Embryonic facial prominence (tissue), 1 donor: ENCODE data around the gene DYNC1I1.
A peak's percentile ranks its signal among the peaks of the same experiment; 100 is the strongest.

ENCODE experiments used
- DNase-seq: peaks from one replicate; pipeline ENCODE4 v3.0.0-alpha.2; 2016; ENCODE audit errors: extremely low spot score

DYNC1I1 gene

GRCh38 chr7:95772298-95772770 is at the start of gene DYNC1I1:
Gene DYNC1I1 (plus strand): TSS chr7:95772554. CDS start chr7:95804730, 32,176 bp downstream.
- DNase-seq = no peak

GRCh38 chr7:95723583-95724180 is 48.7 kb upstream of the DYNC1I1 start:
- DNase-seq = peak; percentile 27

GRCh38 chr7:95725205-95725604 is 47.1 kb upstream of the DYNC1I1 start:
- DNase-seq = no peak

- DNase-seq = no peak
These were observed 41.7 kb upstream of the DYNC1I1 start for GRCh38 chr7:95730493-95731280.

GRCh38 chr7:95736635-95737034 is 35.7 kb upstream of the DYNC1I1 start:
- no peak for DNase-seq

- no peak for DNase-seq
These were observed 34.4 kb upstream of the DYNC1I1 start for GRCh38 chr7:95737828-95738505.

GRCh38 chr7:95749044-95749443 is 23.3 kb upstream of the DYNC1I1 start:
- no peak for DNase-seq

- DNase-seq = no peak
These were observed 22.8 kb upstream of the DYNC1I1 start for GRCh38 chr7:95749515-95749914.

GRCh38 chr7:95753440-95753839 is 18.9 kb upstream of the DYNC1I1 start:
- no peak for DNase-seq

- no peak for DNase-seq
These were observed 16.9 kb upstream of the DYNC1I1 start for GRCh38 chr7:95755277-95755934.

GRCh38 chr7:95758187-95758586 is 14.2 kb upstream of the DYNC1I1 start:
- no peak for DNase-seq

- no peak for DNase-seq
These were observed 6.3 kb upstream of the DYNC1I1 start for GRCh38 chr7:95766086-95766485.

GRCh38 chr7:95766657-95767056 is 5.7 kb upstream of the DYNC1I1 start:
- no peak for DNase-seq

- no peak for DNase-seq
These were observed 622 bp downstream of the DYNC1I1 start for GRCh38 chr7:95772771-95773581.

- DNase-seq = no peak
These were observed 4.3 kb downstream of the DYNC1I1 start for GRCh38 chr7:95776561-95777185.

- no peak for DNase-seq
These were observed 4.9 kb downstream of the DYNC1I1 start for GRCh38 chr7:95777269-95777668.

GRCh38 chr7:95780665-95781064 is 8.3 kb downstream of the DYNC1I1 start:
- DNase-seq = no peak

- no peak for DNase-seq
These were observed 9.7 kb downstream of the DYNC1I1 start for GRCh38 chr7:95781961-95782586.

- DNase-seq = no peak
These were observed 12.4 kb downstream of the DYNC1I1 start for GRCh38 chr7:95784796-95785195.

- no peak for DNase-seq
These were observed 15.9 kb downstream of the DYNC1I1 start for GRCh38 chr7:95788258-95788657.
